K562 (cell line): ENCODE measurements around the gene GZMM. TPM values are rescaled to one million over a fixed set of nuclear protein-coding genes. Genes with fewer than 3 reads are reported as not detected.
A peak's percentile ranks its signal among the peaks of the same experiment; 100 is the strongest.

Experiments
- ATAC-seq: fragments of 200-7000 bp; cut with Tn5 transposase; 3 replicates; pipeline ENCODE4 v1.9.1; 2020; ENCODE audit warnings: moderate library complexity
- BruUV-seq: library from RNA; stranded (reverse); fragments of 400-500 nt; replicated peaks from 2 replicates; lab custom pipeline; 2021; lab: Mats Ljungman, UMichigan
- CTCF ChIA-PET: fragments of 300-600 bp; formaldehyde crosslinking; extraction: SDS; loops from one replicate; lab custom pipeline; 2021; ENCODE audit warnings: low intra/inter-chr PET ratio; lab: Yijun Ruan, JAX
- POLR2A ChIA-PET: fragments of 300-600, 350-650 bp; sonication (Branson Sonifier 250); formaldehyde crosslinking; extraction: SDS; loops from one replicate; lab custom pipeline; 2021; ENCODE audit warnings: antibody characterized with exemption, inconsistent platforms; lab: Yijun Ruan, JAX
- DNase-seq, 4 experiments: peaks; one replicate each; pipeline versions ENCODE4 v3.0.0 to v3.0.0-alpha.2; 2011 to 2018; ENCODE audit warnings: low spot score in 3 of 4, mixed read lengths in 3 of 4; ENCODE audit errors: extremely low read depth in 1 of 4
- FAIRE-seq: peaks from 2 replicates; lab custom pipeline; 2011; peaks lifted over from hg19 to GRCh38; lab: Jason Lieb, UNC
- H2AFZ ChIP-seq: 2 replicates; pipeline ENCODE4 v1.6.0; 2011; ENCODE audit warnings: low read depth, low read length, control low read depth, inconsistent platforms
- H3K27ac ChIP-seq: fragments of 200-600 bp; 3 replicates; pipeline ENCODE4 v1.8.0; 2011; ENCODE audit warnings: low read depth, mild to moderate bottlenecking, control low read depth, inconsistent platforms, low read length, moderate library complexity, mixed read lengths; ENCODE audit errors: extremely low read depth
- H3K27me3 ChIP-seq, 2 experiments: fragments of 300-600 bp in 1 of 2; 2 replicates in 1 of 2; 3 replicates in 1 of 2; pipeline versions ENCODE4 v1.6.0 to v1.8.0; 2011; ENCODE audit warnings: inconsistent platforms in 2 of 2, low read length in 2 of 2, mild to moderate bottlenecking in 1 of 2, mixed read lengths in 1 of 2, moderate library complexity in 1 of 2; ENCODE audit not compliant: control insufficient read depth in 2 of 2, insufficient read depth in 2 of 2
- H3K36me3 ChIP-seq: fragments of 300-600 bp; 3 replicates; pipeline ENCODE4 v1.8.0; 2011; ENCODE audit warnings: mild to moderate bottlenecking, low read length, inconsistent platforms; ENCODE audit not compliant: control insufficient read depth, insufficient read depth
- H3K4me1 ChIP-seq, 2 experiments: fragments of 200-600 bp in 1 of 2; replicated peaks in 1 of 2; 2 replicates in 1 of 2; 3 replicates in 1 of 2; pipeline versions ENCODE4 v1.5.1 to v1.8.0; 2011; ENCODE audit warnings: inconsistent platforms in 2 of 2, low read length in 2 of 2, mild to moderate bottlenecking in 1 of 2, mixed read lengths in 1 of 2, moderate library complexity in 1 of 2; ENCODE audit not compliant: control insufficient read depth in 2 of 2, insufficient read depth in 2 of 2
- H3K4me2 ChIP-seq: 2 replicates; pipeline ENCODE4 v1.6.1; 2011; ENCODE audit warnings: low read length, control low read depth, inconsistent platforms, mixed read lengths; ENCODE audit not compliant: insufficient read depth
- H3K4me3 ChIP-seq: fragments of 200-600 bp; sonication (generic), shearing (Covaris generic); 2 replicates; pipeline ENCODE4 v1.5.1; 2016; ENCODE audit warnings: control low read depth, inconsistent platforms
- H3K79me2 ChIP-seq: fragments of 200-600 bp; 3 replicates; pipeline ENCODE4 v1.8.0; 2011; ENCODE audit warnings: low read length, inconsistent platforms; ENCODE audit not compliant: control insufficient read depth, insufficient read depth
- H3K9ac ChIP-seq, 2 experiments: 2 replicates each; pipeline versions ENCODE4 v1.6.0 to v1.6.1; 2011; ENCODE audit warnings: low read depth in 2 of 2, low read length in 2 of 2, control low read depth in 1 of 2, inconsistent platforms in 1 of 2, mild to moderate bottlenecking in 1 of 2, mixed read lengths in 1 of 2; ENCODE audit not compliant: insufficient read depth in 1 of 2
- H3K9me1 ChIP-seq: one replicate; pipeline ENCODE4 v1.6.0; 2011; ENCODE audit warnings: inconsistent platforms, mild to moderate bottlenecking, low read length, moderate library complexity; ENCODE audit not compliant: control insufficient read depth, insufficient read depth
- H3K9me3 ChIP-seq: replicated peaks from 2 replicates; pipeline ENCODE4 v1.5.1; 2011; ENCODE audit warnings: low read depth, low read length, inconsistent platforms; ENCODE audit not compliant: control insufficient read depth, insufficient read depth
- H4K20me1 ChIP-seq: replicated peaks from 2 replicates; pipeline ENCODE4 v1.6.1; 2011; ENCODE audit warnings: low read length, inconsistent platforms, mixed read lengths; ENCODE audit not compliant: control insufficient read depth, insufficient read depth
- BACH1 ChIP-seq: fragments of 200-800 bp; sonication (Bioruptor generic); IDR thresholded peaks from 2 replicates; pipeline ENCODE4 v1.6.1; 2016; ENCODE audit warnings: missing genetic modification characterization, missing compliant biosample characterization
- CC2D1A ChIP-seq: fragments of 450-650 bp; IDR thresholded peaks from 2 replicates; pipeline ENCODE4 v1.6.1; 2017; ENCODE audit warnings: mild to moderate bottlenecking
- ZBTB33 ChIP-seq: sonication (generic); formaldehyde crosslinking; IDR thresholded peaks from 2 replicates; pipeline ENCODE4 v1.8.1; 2023; ENCODE audit warnings: mild to moderate bottlenecking, missing genetic modification reagents
- ZNF316 ChIP-seq: fragments of 450-650 bp; IDR thresholded peaks from 2 replicates; pipeline ENCODE4 v1.6.1; 2016
- WGBS: fragments of 100-300 bp; shearing (Covaris generic); methylation state at CpG from one replicate; pipeline ENCODE4 v1.1.6; 2016; ENCODE audit warnings: low coverage, mixed read lengths; ENCODE audit not compliant: insufficient coverage; ENCODE audit errors: missing lambda C conversion rate; 5-methylcytosine and 5-hydroxymethylcytosine counted together
- in situ Hi-C: fragments of 300-500 bp; cut with MboI; formaldehyde crosslinking; loops from 4 replicates; pipeline ENCODE4 v1.15.0; 2018; ENCODE audit warnings: inconsistent platforms, mixed read lengths
- intact Hi-C: fragments of 100-400 bp; cut with micrococcal nuclease; formaldehyde crosslinking; loops from 2 replicates; pipeline ENCODE4 v1.14.2; 2022
- polyA plus RNA-seq, 8 experiments: library from polyadenylated mRNA; depleted of rRNA in 4 of 8; stranded (reverse) in 5 of 8; unstranded in 3 of 8; fragments of >200 nt; fragmentation: Nextera tagmentation in 2 of 8; fragmentation: Illumina TruSeq in 1 of 8; extraction: Ambion mirVana in 2 of 8; extraction: Trizol in 1 of 8; gene quantifications; 2 replicates each; pipeline versions ENCODE4 v1.2.1 to v1.2.3, GENCODE V29; 2011 to 2014; ENCODE audit warnings: inconsistent platforms in 1 of 8, missing spikeins in 1 of 8
- total RNA-seq, 7 experiments: library from RNA; depleted of rRNA in 6 of 7; stranded (reverse); fragments of >200 nt in 6 of 7; fragmentation: Illumina TruSeq in 2 of 7; extraction: Trizol in 2 of 7; gene quantifications; 2 replicates each; pipeline versions ENCODE4 v1.2.1 to v1.2.3, GENCODE V29; 2011 to 2021; ENCODE audit warnings: low replicate concordance in 1 of 7

GZMM gene
- total and polyA plus RNA-seq, 9 of the 15 experiments (the other 6 are each of a cell fraction or from before 2014, with no cell fraction given), result 0.08 to 2.6 (median 0.70) TPM; not detected in 2

- TF ChIP-seq CC2D1A (no peak), ZNF316 (no peak)
These were observed 49.4 kb upstream of the GZMM start (continued) for GRCh38 chr19:494171-495080.

GRCh38 chr19:495081-495401 is 48.8 kb upstream of the GZMM start:
- Histone ChIP-seq H3K9ac (no peak overlapping the region), H3K79me2 (no peaks in the 10 kb centered on the region), H3K27me3 (no peaks in the 10 kb centered on the region), H2AFZ (no peak overlapping the region), H3K4me3 (no peak overlapping the region), H3K9me3 (no peaks in the 10 kb centered on the region), H3K27ac (no peak overlapping the region), H3K9me1 (no peaks in the 10 kb centered on the region), H3K36me3 (no peaks in the 10 kb centered on the region), H4K20me1 (no peaks in the 10 kb centered on the region), H3K4me2 (no peak overlapping the region), H3K4me1 (peaks cover 0 to 60% of the 10 kb centered on the region in 2 experiments; a peak in 3 of 5 replicates)
- DNase-seq (no peak), FAIRE-seq (no peak), ATAC-seq (no peak)
- ChIA-PET POLR2A (interaction anchor here (0.5 to 1.8 kb wide), 4 partner anchors 11 to 205 kb away, joined by 3 to 6 read pairs (median 4); no protein-coding TSS in a partner anchor), CTCF (no interaction called here)
- in situ Hi-C loops, result no loop called here
- peak; percentile 7; the same call in 1 of the 2 replicates for TF ChIP-seq ZBTB33 (CRISPR knock-in tag)
- TF ChIP-seq BACH1 (tag), result no peak
- WGBS, result 40% methylated on average over 9 of the region's 10 CpGs
- intact Hi-C loops, result no loop called here
- no TSS peak for BruUV-seq
